NCI-H2227 (cell line): ENCODE measurements around the gene SUSD6.
"Not testable (repeated sequence)": the region's sequence is repeated elsewhere in the genome, so short reads cannot be mapped to it uniquely, and the experiment has no call there.

ENCODE experiments used
- DNase-seq: peaks from one replicate; lab custom pipeline; 2025; ENCODE audit not compliant: unreplicated experiment; lab: John Stamatoyannopoulos, UW

Gene SUSD6

GRCh38 chr14:69591317-69591716, 20.1 kb upstream of the SUSD6 start:
- no peak for DNase-seq

- DNase-seq = no peak
Observed at GRCh38 chr14:69593018-69593677, 18.2 kb upstream of the SUSD6 start.

- DNase-seq = no peak
Observed at GRCh38 chr14:69594846-69595245, 16.6 kb upstream of the SUSD6 start.

GRCh38 chr14:69595336-69595735, 16.1 kb upstream of the SUSD6 start:
- DNase-seq = no peak

DNA sequence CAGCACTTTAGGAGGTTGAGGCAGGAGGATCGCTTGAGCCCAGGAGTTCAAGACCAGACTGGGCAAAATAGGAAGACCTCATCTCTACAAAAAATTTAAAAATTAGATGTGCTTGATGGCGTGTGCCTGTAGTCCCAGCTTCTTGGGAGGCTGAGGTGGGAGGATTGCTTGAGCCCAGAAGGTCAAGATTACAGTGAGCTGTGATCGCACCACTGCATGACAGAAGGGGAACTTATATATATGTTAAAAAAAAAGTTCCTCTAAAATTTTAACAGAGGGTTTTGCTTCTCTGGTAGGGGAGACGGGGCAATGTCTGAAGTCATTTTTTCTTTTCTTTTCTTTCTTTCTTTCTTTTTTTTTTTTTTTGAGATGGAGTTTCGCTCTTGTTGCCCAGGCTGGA, 12.0 kb upstream of the SUSD6 start:
- not testable (repeated sequence) for DNase-seq

GRCh38 chr14:69600304-69600891, 11.0 kb upstream of the SUSD6 start:
- DNase-seq = no peak

- DNase-seq = no peak
Observed at GRCh38 chr14:69605738-69606137, 5.7 kb upstream of the SUSD6 start.

DNA sequence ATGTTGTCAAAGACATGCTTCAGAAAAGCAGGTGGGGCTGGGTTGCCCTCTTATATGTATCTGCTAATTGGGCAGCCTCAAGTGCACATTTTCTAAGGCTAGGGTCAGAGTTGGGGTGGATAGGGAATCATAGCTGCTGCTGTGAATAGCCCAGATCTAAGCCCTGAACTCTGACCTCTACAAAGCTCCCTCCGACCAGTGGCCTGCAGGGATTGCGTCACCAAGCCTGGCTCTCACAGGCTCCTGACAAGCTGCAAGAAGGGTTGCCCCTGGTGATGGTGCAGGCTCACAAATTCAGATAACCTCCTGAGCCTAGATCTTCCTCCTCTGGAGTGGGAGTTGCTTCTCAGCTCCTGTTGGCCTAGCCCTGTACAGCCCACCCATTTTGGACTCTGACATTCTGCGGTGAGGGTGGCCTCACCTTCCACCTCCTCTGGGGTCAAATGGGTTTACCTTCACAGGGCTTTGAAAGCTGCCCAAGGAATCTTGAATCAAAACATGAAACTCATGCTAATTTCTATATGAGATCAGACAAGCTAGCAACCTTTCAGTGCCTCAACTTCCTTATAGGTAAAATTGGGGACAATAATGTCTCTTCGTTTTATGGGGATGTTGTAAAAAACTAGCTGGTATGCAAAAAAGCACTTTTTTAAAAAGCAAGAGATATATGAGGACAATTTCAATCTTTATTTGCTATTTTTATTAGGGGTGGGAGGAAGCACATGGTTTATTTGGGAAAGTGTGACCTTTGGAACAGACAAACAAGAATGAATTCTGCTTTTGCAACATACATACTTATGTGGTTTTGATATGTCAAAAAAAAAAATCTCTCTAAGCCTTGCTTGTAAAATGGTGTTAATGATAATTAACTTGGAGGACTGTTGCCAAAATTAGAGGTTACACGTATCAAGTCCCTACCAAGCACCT, 4.9 kb upstream of the SUSD6 start:
- no peak for DNase-seq

- no peak for DNase-seq
Observed at GRCh38 chr14:69610020-69610873, 1.1 kb upstream of the SUSD6 start.

GRCh38 chr14:69610874-69611171, 573 bp upstream of the SUSD6 start:
- peak; percentile 72 for DNase-seq

- peak; percentile 40 for DNase-seq
Observed at GRCh38 chr14:69612014-69612782, 802 bp downstream of the SUSD6 start.

GRCh38 chr14:69612783-69613130, 1.4 kb downstream of the SUSD6 start:
- no peak for DNase-seq

GRCh38 chr14:69613312-69614073, 2.1 kb downstream of the SUSD6 start:
- no peak for DNase-seq

DNA sequence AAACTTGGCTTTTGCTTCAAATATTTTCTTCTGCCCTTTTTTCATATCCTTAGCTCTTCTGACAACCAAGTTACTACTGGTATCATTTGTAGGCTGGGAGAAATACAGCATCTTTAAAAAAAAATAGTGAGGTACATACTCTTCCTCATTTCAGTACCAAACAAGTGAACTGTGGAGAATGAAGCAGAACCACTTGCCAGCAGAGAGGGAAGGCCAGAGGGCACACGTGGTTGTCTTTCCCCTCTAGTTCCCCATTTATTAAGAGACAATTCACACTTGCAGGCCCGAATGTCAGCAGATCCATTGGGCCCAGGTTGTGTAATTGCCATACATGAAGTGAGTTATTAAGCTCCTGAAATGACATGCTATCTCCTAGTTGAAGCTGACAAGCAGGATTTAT, 3.2 kb downstream of the SUSD6 start:
- DNase-seq = no peak

DNA sequence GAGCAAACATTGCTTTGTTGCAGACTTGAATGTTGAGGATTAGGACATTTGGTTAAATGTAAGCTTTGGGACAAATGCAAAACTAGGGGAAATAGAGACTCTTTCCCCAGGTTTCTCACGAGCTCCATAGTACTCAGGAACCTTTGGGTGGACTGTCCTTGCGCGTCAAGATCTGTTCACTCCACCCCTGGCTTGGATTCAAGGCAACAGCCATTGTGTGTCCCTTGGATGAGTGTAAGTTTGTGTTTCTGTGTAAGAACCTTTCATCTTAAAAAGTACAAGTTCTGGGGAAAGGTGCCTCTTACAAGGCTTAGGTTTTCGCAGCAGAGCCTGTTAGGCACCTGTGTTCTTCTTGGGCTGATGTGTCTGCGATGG, 3.7 kb downstream of the SUSD6 start:
- DNase-seq = no peak

- DNase-seq = no peak
Observed at GRCh38 chr14:69615496-69616407, 4.4 kb downstream of the SUSD6 start.

- no peak for DNase-seq
Observed at GRCh38 chr14:69616408-69616773, 5.0 kb downstream of the SUSD6 start.

- DNase-seq = no peak
Observed at GRCh38 chr14:69617796-69618195, 6.4 kb downstream of the SUSD6 start.

GRCh38 chr14:69619012-69619411, 7.6 kb downstream of the SUSD6 start:
- no peak for DNase-seq
